MCF 10A (cell line): Measurements from ENCODE around the gene ARHGAP40. TPM values are rescaled to one million over a fixed set of nuclear protein-coding genes. Genes with fewer than 3 reads are reported as not detected.

ENCODE experiments used
- BruUV-seq: library from RNA; stranded (reverse); fragments of 400-500 nt; replicated peaks from 2 replicates; lab custom pipeline; 2021; lab: Mats Ljungman, UMichigan
- CTCF ChIA-PET: fragments of 300-600 bp; sonication (Branson Sonifier 250); formaldehyde crosslinking; extraction: SDS; loops from one replicate; lab custom pipeline; 2021; ENCODE audit warnings: antibody characterized with exemption, inconsistent platforms; lab: Yijun Ruan, JAX
- POLR2A ChIA-PET: fragments of 300-600, 350-650 bp; sonication (Branson Sonifier 250); formaldehyde crosslinking; extraction: SDS; loops from one replicate; lab custom pipeline; 2020; ENCODE audit warnings: antibody characterized with exemption, inconsistent platforms; lab: Yijun Ruan, JAX
- DNase-seq: peaks from one replicate; pipeline ENCODE4 v3.0.0-alpha.2; 2018; ENCODE audit not compliant: unreplicated experiment
- H3K27ac Mint-ChIP-seq: one replicate; pipeline ENCODE4 v1.8.0; 2022; ENCODE audit warnings: mild to moderate bottlenecking, low read depth, mixed read lengths; ENCODE audit not compliant: unreplicated experiment
- H3K27me3 Mint-ChIP-seq: one replicate; pipeline ENCODE4 v1.8.0; 2022; ENCODE audit warnings: mixed read lengths; ENCODE audit not compliant: insufficient read depth, unreplicated experiment
- H3K36me3 Mint-ChIP-seq: one replicate; pipeline ENCODE4 v1.8.0; 2022; ENCODE audit warnings: mild to moderate bottlenecking, moderate library complexity, mixed read lengths; ENCODE audit not compliant: insufficient read depth, unreplicated experiment
- H3K4me1 Mint-ChIP-seq: one replicate; pipeline ENCODE4 v1.8.0; 2022; ENCODE audit warnings: mixed read lengths; ENCODE audit not compliant: insufficient read depth, unreplicated experiment
- H3K4me3 Mint-ChIP-seq: one replicate; pipeline ENCODE4 v1.8.0; 2022; ENCODE audit warnings: mild to moderate bottlenecking, moderate library complexity, mixed read lengths; ENCODE audit not compliant: unreplicated experiment
- H3K9me3 Mint-ChIP-seq: one replicate; pipeline ENCODE4 v1.8.0; 2022; ENCODE audit warnings: mixed read lengths; ENCODE audit not compliant: unreplicated experiment
- CTCF ChIP-seq: fragments of 200-600 bp; IDR thresholded peaks from one replicate; pipeline ENCODE4 v1.8.0; 2022; ENCODE audit warnings: antibody characterized with exemption, mild to moderate bottlenecking; ENCODE audit not compliant: unreplicated experiment
- intact Hi-C: fragments of 100-400 bp; cut with micrococcal nuclease; formaldehyde crosslinking; loops from 2 replicates; pipeline ENCODE4 v1.14.1; 2022
- total RNA-seq: library from RNA; stranded (reverse); gene quantifications from 2 replicates; pipeline ENCODE4 v1.2.3, GENCODE V29; 2022

The ARHGAP40 gene
- total RNA-seq, 1 experiment from 2014 or later, result not detected

- no peak overlapping the region for H3K4me3 Mint-ChIP-seq
- BruUV-seq, result no TSS peak
- TF ChIP-seq CTCF, result no peak
These were observed 35.5 kb upstream of the ARHGAP40 start for GRCh38 chr20:38566036-38566598.

GRCh38 chr20:38569747-38570525 lies 31.7 kb upstream of the ARHGAP40 start:
- Mint-ChIP-seq H3K36me3 (peaks cover 63% of the 10 kb centered on the region), H3K9me3 (no peaks in the 10 kb centered on the region), H3K4me3 (no peak overlapping the region), H3K4me1 (no peaks in the 10 kb centered on the region), H3K27me3 (no peaks in the 10 kb centered on the region), H3K27ac (no peak overlapping the region)
- intact Hi-C loops, result no loop called here
- TF ChIP-seq CTCF, result no peak
- no peak for DNase-seq
- ChIA-PET POLR2A (interaction anchor here (0.6 to 2.6 kb wide), 7 partner anchors 9 to 1205 kb away, joined by 3 to 10 read pairs (median 3); no protein-coding TSS in a partner anchor), CTCF (interaction anchor here (1.0 to 1.6 kb wide), 4 partner anchors 19 to 479 kb away, joined by 3 to 11 read pairs (median 4); no protein-coding TSS in a partner anchor)
- BruUV-seq, result no TSS peak

More at GRCh38 chr20:38566036-38566598, 35.5 kb upstream of the ARHGAP40 start:
- ChIA-PET POLR2A (no interaction called here), CTCF (interaction anchor here (0.7 to 1.4 kb wide), 3 partner anchors 10 to 129 kb away, joined by 3 to 4 read pairs (median 3); no protein-coding TSS in a partner anchor)
- no peaks in the 10 kb centered on the region for H3K9me3 Mint-ChIP-seq
- H3K27ac Mint-ChIP-seq, result no peak overlapping the region
- intact Hi-C loops, result no loop called here
- H3K36me3 Mint-ChIP-seq, result peaks cover 57% of the 10 kb centered on the region
- no peak for DNase-seq
- H3K27me3 Mint-ChIP-seq, result no peaks in the 10 kb centered on the region
- no peaks in the 10 kb centered on the region for H3K4me1 Mint-ChIP-seq

GRCh38 chr20:38573413-38573812 lies 28.2 kb upstream of the ARHGAP40 start:
- CTCF ChIA-PET, result interaction anchor here (0.6 kb wide), 1 partner anchor 101 kb away, joined by 3 read pairs; no protein-coding TSS in a partner anchor
- H3K9me3 Mint-ChIP-seq, result no peaks in the 10 kb centered on the region

More at GRCh38 chr20:38573413-38573812, 28.2 kb upstream of the ARHGAP40 start:
- H3K27me3 Mint-ChIP-seq, result no peaks in the 10 kb centered on the region
- POLR2A ChIA-PET, result no interaction called here
- intact Hi-C loops, result no loop called here
- H3K36me3 Mint-ChIP-seq, result peaks cover 44% of the 10 kb centered on the region
- no peak for TF ChIP-seq CTCF
- no peaks in the 10 kb centered on the region for H3K4me1 Mint-ChIP-seq
- H3K27ac Mint-ChIP-seq, result peak overlapping the region; percentile 9
- no peak for DNase-seq
- no TSS peak for BruUV-seq
- H3K4me3 Mint-ChIP-seq, result no peak overlapping the region
